SIG-M5 (cell line): Measurements from ENCODE around the gene HCLS1.
"Not testable (repeated sequence)": the region's sequence is repeated elsewhere in the genome, so short reads cannot be mapped to it uniquely, and the experiment has no call there.

Experiments
- DNase-seq: peaks from one replicate; lab custom pipeline; 2025; lab: John Stamatoyannopoulos, UW

HCLS1 gene

DNA sequence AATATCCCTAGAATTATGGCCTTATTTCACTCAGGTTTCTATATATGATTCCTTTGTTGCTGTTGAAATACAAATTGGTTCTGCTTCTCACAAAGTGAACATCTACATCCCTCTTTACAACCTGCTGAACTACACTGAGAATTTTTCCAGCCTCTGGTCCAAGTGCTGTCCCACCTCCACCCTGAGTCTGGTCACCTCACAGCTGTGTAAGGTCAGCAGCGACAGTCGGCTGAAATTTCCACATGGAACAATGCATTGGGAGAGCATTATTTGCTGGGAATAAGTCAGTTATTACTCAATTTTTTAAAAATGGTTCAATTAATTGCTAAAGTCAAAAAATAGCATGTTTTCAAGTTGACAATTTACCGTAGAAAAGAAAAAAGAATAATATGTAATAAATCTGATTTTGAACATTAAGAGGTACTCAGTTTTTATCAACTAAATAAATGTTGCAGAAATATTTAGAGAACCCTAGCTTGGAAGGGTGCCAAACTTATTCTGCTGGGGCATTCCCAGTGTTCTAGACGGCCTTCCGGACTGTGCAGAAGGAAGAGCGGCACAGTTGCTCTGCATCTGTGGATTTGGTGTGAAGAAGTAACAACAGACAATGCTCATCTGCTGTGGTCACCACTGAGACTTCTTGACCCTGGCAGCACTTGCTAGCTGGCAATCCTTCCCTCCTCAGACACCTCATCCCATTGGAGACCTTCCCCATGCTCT is 1.8 kb downstream of the HCLS1 start:
- DNase-seq: no peak

DNA sequence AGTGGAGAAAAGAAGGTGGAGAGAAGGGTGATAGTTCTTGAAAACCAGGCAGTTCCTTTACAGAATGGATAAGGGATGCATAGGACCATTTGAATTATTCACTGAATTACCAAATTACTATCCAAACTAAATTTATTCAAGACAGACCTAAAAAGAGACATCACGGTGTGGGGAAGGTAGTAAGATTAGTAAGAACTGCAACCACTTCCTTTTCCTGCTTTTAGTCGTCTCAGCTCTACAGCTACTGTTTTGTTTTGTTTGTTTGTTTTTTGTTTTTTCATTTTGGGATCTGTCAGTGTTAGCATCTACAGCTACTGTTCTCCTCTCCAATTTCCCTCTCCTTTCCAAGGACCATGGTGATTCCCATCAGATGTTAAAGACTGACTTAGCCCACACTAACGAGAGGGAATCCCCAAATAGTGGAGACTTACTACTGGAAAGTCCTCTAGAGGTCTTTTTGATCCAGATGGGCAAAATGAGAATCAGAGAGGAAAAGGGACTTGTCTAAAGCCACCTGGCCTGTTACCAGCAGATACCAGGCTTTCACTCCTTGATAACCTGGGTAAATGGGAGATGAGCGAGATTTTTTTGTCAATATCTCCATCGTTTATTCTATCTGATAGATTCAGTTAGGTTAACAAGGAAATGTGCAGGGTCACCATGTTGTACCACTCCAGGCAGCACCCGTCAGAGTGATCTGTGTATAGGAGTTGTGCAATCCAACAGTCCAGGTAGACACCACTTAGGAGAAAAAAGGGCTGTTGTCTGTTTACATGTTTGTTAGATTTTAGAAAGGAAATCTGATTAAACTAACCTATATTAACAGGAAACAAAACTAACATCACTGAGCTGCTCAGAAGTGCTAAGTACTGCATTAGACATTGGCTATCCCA is 6.0 kb downstream of the HCLS1 start:
- no peak for DNase-seq

GRCh38 chr3:121651684-121652083 is 9.0 kb downstream of the HCLS1 start:
- no peak for DNase-seq

GRCh38 chr3:121649645-121650044 is 11.1 kb downstream of the HCLS1 start:
- no peak for DNase-seq

DNA sequence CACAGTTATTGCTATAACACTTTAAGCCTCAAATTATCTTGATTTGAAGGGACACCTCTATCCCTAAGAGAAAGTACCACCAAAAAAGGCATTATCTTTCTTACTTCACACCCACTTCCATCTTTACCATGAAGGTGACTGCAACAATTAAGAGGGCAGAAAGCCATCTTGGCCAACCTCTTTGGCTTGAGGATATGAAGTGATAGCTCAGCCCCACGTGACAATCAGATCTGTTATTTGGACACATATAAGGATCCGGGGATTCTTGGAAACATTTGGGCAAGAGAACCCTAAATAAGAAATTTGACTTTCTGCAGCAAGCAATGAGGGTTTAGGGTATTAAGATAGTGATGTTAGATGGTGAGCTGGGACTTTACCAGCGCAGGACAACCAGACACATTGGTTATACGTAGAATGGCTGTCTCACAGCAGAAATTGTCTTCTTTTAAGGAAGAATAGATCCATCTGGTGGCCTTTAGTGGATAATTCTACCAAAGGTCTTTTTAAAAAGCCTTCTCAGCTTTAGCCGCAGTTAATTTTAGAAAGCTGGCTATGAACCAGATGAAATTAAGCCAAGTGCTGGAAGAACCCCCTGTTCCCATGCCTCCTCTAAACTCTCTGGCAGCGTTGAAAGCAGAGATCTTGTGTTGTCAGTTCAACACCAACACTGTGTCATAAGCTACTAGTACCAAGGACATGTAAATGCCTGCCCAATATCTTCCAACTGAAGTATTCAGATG is 12.3 kb downstream of the HCLS1 start:
- DNase-seq: no peak

DNA sequence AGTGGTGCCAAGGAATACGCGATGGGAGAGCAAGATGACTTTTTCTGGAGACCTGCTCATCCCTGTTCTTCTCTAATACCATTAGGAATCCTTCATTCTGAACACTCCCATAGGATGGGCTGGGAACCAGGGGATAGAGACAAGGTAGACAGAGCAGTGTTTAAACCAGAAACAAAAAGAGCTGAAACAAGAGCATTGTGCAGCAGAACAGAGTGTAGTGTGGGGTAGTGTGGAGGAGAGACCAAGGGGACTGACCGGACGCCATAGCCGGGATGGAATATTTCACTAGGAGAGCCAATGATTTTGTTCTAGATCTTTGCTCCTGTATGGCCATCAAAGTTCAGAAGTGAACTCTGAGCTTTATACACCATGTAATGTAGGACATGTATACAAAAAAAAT is 15.6 kb downstream of the HCLS1 start:
- DNase-seq: no peak

- no peak for DNase-seq
Measured at GRCh38 chr3:121642601-121643314, 17.9 kb downstream of the HCLS1 start.

DNA sequence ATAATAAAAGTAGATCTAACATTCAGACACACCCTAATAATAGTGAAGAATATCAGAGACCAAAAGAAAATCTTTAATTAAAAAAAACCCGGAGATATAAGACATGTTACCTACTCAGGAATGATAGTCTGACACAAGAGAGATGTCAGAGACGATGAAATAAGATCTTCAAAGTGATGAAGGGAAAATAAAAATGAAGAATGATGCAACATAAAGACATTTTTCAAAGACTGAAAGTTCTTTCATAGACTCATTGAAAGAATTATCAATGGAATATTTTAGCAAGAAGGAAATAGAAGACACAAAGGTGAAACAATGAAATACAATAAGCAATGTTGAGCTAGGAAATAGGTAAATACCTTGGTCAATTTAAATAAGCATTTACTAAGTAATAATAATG is 19.6 kb downstream of the HCLS1 start:
- DNase-seq: no peak

DNA sequence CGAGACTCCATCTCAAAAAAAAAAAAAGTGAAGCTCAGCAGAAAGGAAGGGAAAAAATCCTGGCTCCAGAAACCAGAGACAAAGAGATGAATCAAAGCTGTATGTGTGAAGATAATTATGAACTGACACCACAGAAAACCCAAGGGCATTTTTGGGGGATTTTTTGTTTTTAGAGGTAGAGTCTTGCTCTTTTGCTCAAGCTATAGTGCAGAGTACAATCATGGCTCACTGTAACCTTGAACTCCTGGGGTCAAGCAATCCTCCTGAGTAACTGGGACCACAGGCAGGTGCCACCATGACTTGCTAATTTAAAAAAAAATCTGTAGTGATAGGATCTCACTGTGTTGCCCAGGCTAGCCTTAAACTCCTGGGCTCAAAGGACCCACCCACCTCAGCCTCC is 22.8 kb downstream of the HCLS1 start:
- no peak for DNase-seq

- DNase-seq: no peak
Measured at GRCh38 chr3:121630355-121630754, 30.3 kb downstream of the HCLS1 start.

DNA sequence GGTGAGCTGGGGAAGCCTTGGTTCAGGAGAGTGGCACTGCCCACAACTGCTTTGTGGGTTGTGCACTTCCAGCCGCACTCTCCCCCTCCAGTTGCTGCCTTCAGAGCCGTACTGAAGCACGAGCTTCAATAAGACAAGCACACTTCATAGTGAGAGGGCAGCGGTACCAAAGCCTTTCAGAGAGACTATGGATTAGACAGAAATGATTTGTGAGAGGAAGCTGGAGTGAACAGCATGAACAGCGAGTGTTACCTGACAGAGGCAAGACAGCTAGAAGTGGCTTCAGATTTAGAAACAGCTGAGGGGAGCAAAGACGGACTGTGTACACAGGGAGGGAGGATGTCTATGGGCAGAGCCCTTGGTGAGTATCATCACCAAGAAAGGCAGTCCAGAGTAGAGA is 31.1 kb downstream of the HCLS1 start:
- DNase-seq: no peak

- no peak for DNase-seq
Measured at GRCh38 chr3:121627622-121628021, 33.1 kb downstream of the HCLS1 start.

DNA sequence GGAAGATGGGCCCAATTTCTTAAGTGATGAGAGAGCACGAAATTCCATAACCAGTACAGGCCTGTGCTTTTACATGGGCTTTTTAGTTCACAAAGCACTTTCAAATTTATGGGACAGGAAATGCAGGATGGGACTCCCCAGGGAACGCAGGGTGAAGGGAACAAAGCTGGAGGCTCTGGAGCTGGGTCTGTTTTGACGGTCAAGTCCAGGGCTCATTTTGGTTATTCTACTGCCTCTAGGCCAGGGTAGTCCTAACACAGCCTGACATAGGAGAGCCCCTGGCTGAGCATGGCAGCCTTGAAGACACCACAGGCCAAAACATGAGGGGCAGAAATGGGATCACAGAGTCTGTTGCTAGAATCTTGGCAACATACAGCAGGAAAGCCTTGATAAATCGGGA is 33.5 kb downstream of the HCLS1 start:
- no peak for DNase-seq

- DNase-seq: no peak
Measured at GRCh38 chr3:121626495-121626894, 34.2 kb downstream of the HCLS1 start.

DNA sequence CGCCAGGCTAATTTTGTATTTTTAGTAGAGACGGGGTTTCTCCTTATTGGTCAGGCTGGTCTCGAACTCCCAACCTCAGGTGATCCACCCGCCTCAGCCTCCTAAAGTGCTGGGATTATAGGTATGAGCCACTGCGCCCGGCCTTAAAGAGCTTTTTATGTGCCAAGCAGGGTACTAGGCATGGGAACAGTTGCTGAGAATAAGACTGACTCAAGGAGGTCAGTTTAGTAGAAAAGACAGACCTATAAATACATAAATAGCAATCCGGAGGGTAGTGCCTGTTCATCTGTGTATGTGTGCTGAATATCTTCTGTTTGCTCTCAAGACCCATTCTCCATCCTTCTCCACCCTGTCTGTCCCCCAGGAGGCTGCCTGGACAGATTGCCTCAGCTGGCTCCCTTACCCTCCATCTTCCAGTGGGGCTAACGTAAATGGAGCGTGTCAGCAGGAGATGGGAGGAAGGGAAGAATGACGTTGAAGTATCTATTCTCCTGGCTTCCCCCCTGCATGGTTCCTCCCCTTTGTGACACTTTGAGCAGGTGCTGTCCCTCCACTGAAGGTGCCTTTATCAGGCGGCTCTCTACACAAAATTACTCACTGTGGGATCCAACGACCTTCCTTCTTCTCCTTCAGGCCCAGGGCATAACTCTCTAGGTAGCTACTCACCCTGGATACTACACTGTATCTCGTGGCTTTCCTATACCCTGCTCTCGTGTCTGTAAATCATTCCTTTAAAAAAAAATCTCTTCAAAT is 36.4 kb downstream of the HCLS1 start:
- DNase-seq: no peak

DNA sequence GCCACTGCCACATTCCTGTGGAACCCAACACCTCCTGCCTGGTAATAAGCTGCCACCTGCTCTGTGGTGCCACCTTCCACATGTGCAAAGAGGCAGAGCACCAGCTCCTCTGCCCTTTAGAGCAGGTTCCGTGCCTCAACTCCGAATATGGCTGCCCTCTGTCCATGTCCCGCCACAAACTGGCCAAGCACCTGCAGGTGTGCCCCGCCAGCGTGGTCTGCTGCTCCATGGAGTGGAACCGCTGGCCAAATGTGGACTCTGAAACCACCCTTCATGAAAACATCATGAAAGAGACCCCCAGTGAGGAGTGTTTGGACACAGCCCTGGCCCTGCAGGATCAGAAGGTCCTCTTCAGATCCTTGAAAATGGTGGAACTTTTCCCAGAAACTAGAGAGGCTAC is 39.2 kb downstream of the HCLS1 start:
- no peak for DNase-seq

DNA sequence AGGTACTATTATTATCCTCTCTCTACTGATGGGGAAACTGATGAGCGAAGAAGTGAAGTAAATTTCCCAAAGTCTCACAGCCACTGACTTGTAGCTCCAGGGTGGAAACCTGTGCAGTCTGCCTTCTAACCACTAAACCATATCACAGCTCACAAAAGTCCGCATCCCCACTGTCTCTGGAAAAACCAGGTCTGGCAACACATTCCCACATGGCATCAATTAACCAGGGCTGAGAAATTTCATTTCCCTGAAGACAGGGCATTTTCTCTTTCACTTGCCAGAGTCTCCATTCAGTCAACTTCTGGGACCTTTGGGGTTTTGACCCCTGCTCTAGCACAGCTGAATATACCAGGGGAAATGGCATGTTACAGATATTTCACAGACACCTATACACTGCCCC is 41.0 kb downstream of the HCLS1 start:
- no peak for DNase-seq

DNA sequence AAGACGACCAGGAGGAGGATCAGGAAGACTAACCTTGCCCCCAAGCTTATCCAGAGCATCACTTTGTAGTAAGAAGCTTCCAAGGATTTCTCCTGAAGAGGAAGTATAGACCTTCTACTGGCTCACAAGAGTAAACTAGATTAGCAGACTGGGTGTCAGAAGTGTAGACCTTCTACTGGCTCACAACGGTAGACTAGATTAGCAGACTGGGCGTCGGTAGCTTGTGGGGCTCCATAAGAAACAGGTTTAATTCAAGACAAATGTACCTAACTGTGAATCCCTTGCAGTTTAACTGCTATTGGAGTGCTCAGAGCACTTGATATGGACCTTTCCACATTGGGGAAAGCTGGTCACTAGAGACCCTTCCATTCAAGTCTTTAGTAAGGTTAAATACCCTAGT is 54.6 kb downstream of the HCLS1 start:
- no peak for DNase-seq

DNA sequence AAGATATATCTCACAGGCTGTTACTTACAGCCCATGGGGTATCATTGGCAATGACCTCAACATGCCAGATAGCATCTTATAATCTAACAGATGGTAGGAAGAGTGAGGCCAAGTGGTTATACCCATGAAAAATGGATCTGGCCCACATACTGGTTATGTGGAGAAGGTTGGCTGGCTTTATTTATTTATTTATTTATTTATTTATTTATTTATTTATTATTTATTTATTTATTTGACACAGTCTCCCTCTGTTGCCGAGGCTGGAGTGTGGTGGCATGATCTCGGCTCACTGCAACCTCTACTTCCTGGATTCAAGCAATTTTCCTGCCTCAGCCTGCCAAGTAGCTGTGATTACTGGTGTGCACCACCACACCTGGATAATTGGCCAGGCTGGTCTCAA is 55.9 kb downstream of the HCLS1 start:
- no peak for DNase-seq

- no peak for DNase-seq
Measured at GRCh38 chr3:121601212-121601812, 59.4 kb downstream of the HCLS1 start.

DNA sequence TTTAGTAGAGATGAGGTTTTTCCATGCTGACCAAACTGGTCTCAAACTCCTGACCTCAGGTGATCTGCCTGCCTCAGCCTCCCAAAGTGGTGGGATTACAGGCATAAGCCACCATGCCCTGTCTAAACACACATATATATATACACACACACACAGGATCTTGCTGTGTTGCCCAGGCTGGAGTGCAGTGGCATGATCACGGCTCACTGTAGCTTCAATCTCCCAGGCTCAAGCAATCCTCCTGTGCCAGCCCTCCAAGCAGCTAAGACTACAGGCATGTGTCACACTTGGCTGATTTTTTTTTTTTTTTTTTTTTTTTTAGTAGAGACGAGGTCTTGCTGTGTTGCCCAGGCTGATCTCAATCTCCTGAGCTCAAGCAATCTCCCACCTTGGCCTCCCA is 60.8 kb downstream of the HCLS1 start:
- DNase-seq: not testable (repeated sequence)
